Adrenal gland (tissue), 12 donors: ENCODE data around the gene C16orf89. TPM values are rescaled to one million over a fixed set of nuclear protein-coding genes. Genes with fewer than 3 reads are reported as not detected.

Experiments used
- DNase-seq, 7 donors: peaks; one replicate each; pipeline ENCODE4 v3.0.0-alpha.2; 2019 to 2020
- H3K27ac ChIP-seq, 5 donors: fragments of 200-600 bp; sonication (generic) in 4 of 5; 1 replicate in 3 of 5; 2 replicates in 2 of 5; pipeline versions ENCODE4 v1.5.1 to v1.8.0; 2016 to 2020; ENCODE audit warnings: mild to moderate bottlenecking in 1 of 5
- H3K27me3 ChIP-seq: fragments of 200-600 bp; 2 replicates; pipeline ENCODE4 v1.8.0; 2021
- H3K36me3 ChIP-seq, 2 donors: fragments of 200-600 bp; replicated peaks in 1 of 2; 1 replicate in 1 of 2; 2 replicates in 1 of 2; pipeline versions ENCODE4 v1.5.1 to v1.8.0; 2018 to 2022
- H3K4me1 ChIP-seq, 2 donors: fragments of 200-600 bp; replicated peaks in 1 of 2; 1 replicate in 1 of 2; 2 replicates in 1 of 2; pipeline versions ENCODE4 v1.5.1 to v1.8.0; 2018 to 2021
- H3K4me3 ChIP-seq, 4 donors: fragments of 200-600 bp; sonication (generic) in 3 of 4; one replicate each; pipeline ENCODE4 v1.5.1; 2016 to 2018
- H3K9me3 ChIP-seq, 3 donors: fragments of 200-600 bp; sonication (generic) in 1 of 3; replicated peaks in 1 of 3; 1 replicate in 2 of 3; 2 replicates in 1 of 3; pipeline versions ENCODE4 v1.5.1 to v1.8.0; 2016 to 2021
- CTCF ChIP-seq, 6 experiments: fragments of 450-650 bp in 4 of 6; fragments of 200-600 bp in 2 of 6; sonication (generic) in 1 of 6; IDR thresholded peaks; 1 replicate in 5 of 6; 2 replicates in 1 of 6; pipeline versions ENCODE4 v1.5.1 to v1.8.0; 2016 to 2021; ENCODE audit warnings: antibody characterized with exemption in 6 of 6, mild to moderate bottlenecking in 2 of 6, moderate library complexity in 1 of 6
- POLR2A ChIP-seq, 2 donors: fragments of 450-650 bp; IDR thresholded peaks; one replicate each; pipeline ENCODE4 v1.6.1; 2017; ENCODE audit warnings: antibody characterized with exemption in 2 of 2, mild to moderate bottlenecking in 2 of 2, moderate library complexity in 1 of 2
- WGBS, 4 donors: extraction: QIAGEN DNeasy Blood & Tissue Kit in 2 of 4; methylation state at CpG; one replicate each; pipeline versions ENCODE4 v1.1.5 to v1.1.7; 2013 to 2017; 5-methylcytosine and 5-hydroxymethylcytosine counted together
- intact Hi-C, 2 donors: fragments of 100-400 bp; cut with DNase I; formaldehyde crosslinking; loops; one replicate each; pipeline versions ENCODE4 v1.14.1 to v1.15.0; 2022 to 2023
- polyA plus RNA-seq, 3 donors: library from polyadenylated mRNA; stranded (reverse); fragments of 200-250 nt in 2 of 3; fragments of 350-450 nt in 1 of 3; fragmentation: Illumina TruSeq in 1 of 3; extraction: RNeasy Lipid Tissue Mini Kit (QIAGEN cat#74804) in 1 of 3; gene quantifications; one replicate each; pipeline ENCODE4 v1.2.3, GENCODE V29; 2013 to 2014
- total RNA-seq, 9 donors: library from RNA; depleted of rRNA in 4 of 9; stranded (reverse); fragments of >200 nt in 4 of 9; fragments of 120-200 nt in 1 of 9; fragmentation: NEBNext Ultra II Directional in 1 of 9; extraction: Animal tissue kit (Norgen Biotek cat#: 25700) in 1 of 9; gene quantifications; one replicate each; pipeline versions ENCODE4 v1.1.0 to v1.2.4, GENCODE V29; 2013 to 2023
- donor health status: healthy with polysubstance abuse.
- donor health status: Bipolar disorder and iron deficiency.
- donor health status: DM: yes; HTN: yes; CAD: no.
- donor health status: DM: no; HTN: no; CAD: no.
- donor health status: DM: no; HTN: no; CAD: no.
- donor health status: DM: yes; HTN: yes; CAD: no.

C16orf89 gene
- total and polyA plus RNA-seq, 12 donors, result 1.00 to 27.9 (median 4.6) TPM

GRCh38 chr16:5003211-5003610, 62.5 kb downstream of the C16orf89 start:
- Histone ChIP-seq H3K36me3 (no peaks in the 10 kb centered on the region), H3K9me3 (no peaks in the 10 kb centered on the region), H3K4me3 (no peak overlapping the region), H3K4me1 (no peaks in the 10 kb centered on the region), H3K27ac (no peak overlapping the region), H3K27me3 (no peaks in the 10 kb centered on the region)
- no peak for DNase-seq
- WGBS, 4 donors, result 77 to 84% (median 81%) methylated on average over 6 to 12 of the region's 12 CpGs
- intact Hi-C loops, result no loop called here
- TF ChIP-seq POLR2A (IDR thresholded peaks at IDR 0.05) (no peak), CTCF (IDR thresholded peaks at IDR 0.05) (no peak)

GRCh38 chr16:5002699-5003143, 63.0 kb downstream of the C16orf89 start:
- no peak overlapping the region for H3K27ac ChIP-seq
- TF ChIP-seq POLR2A (IDR thresholded peaks at IDR 0.05), result no peak
- TF ChIP-seq CTCF (IDR thresholded peaks at IDR 0.05), result no peak
- H3K4me3 ChIP-seq, result no peak overlapping the region
- H3K36me3 ChIP-seq, result no peaks in the 10 kb centered on the region
- H3K27me3 ChIP-seq, result no peaks in the 10 kb centered on the region
- no peaks in the 10 kb centered on the region for H3K9me3 ChIP-seq
- DNase-seq, result no peak
- H3K4me1 ChIP-seq, result no peaks in the 10 kb centered on the region
- 47 to 73% (median 65%) methylated on average over 3 of the region's 3 CpGs for WGBS, 4 donors
- intact Hi-C loops, result no loop called here

- TF ChIP-seq CTCF (IDR thresholded peaks at IDR 0.05) (no peak), POLR2A (IDR thresholded peaks at IDR 0.05) (no peak)
- 66 to 82% (median 76%) methylated on average over 6 of the region's 6 CpGs for WGBS, 4 donors
- H3K27me3 ChIP-seq, result no peaks in the 10 kb centered on the region
- H3K4me3 ChIP-seq, result no peak overlapping the region
- H3K9me3 ChIP-seq, result no peaks in the 10 kb centered on the region
- H3K27ac ChIP-seq, result no peak overlapping the region
- H3K4me1 ChIP-seq, result no peaks in the 10 kb centered on the region
- no peaks in the 10 kb centered on the region for H3K36me3 ChIP-seq
- intact Hi-C loops, result no loop called here
- no peak for DNase-seq
Observed at GRCh38 chr16:5001986-5002385, 63.8 kb downstream of the C16orf89 start.

GRCh38 chr16:5001571-5001970, 64.2 kb downstream of the C16orf89 start:
- Histone ChIP-seq H3K4me3 (no peak overlapping the region), H3K27ac (no peak overlapping the region), H3K9me3 (no peaks in the 10 kb centered on the region), H3K4me1 (no peaks in the 10 kb centered on the region), H3K36me3 (no peaks in the 10 kb centered on the region), H3K27me3 (no peaks in the 10 kb centered on the region)
- intact Hi-C loops, result no loop called here
- no peak for DNase-seq
- 66 to 82% (median 75%) methylated on average over 7 of the region's 7 CpGs for WGBS, 4 donors
- no peak for TF ChIP-seq POLR2A (IDR thresholded peaks at IDR 0.05)
- no peak for TF ChIP-seq CTCF (IDR thresholded peaks at IDR 0.05)
